HG02870 (cell line): ENCODE measurements around the gene SEMA3D.

Experiments
- ATAC-seq: cut with Tn5 transposase; IDR thresholded peaks from one replicate; pipeline ENCODE4 v1.9.1; 2021; ENCODE audit warnings: mild to moderate bottlenecking, moderate library complexity; ENCODE audit not compliant: unreplicated experiment

Gene SEMA3D

GRCh38 chr7:85039196-85039923 lies 147.5 kb downstream of the SEMA3D start:
- peak; percentile 90 for ATAC-seq

- no peak for ATAC-seq
These were observed 148.4 kb downstream of the SEMA3D start for GRCh38 chr7:85038466-85038865.

GRCh38 chr7:85033263-85033662 lies 153.6 kb downstream of the SEMA3D start:
- ATAC-seq: no peak

GRCh38 chr7:85031475-85031874 lies 155.4 kb downstream of the SEMA3D start:
- no peak for ATAC-seq

GRCh38 chr7:85030893-85031292 lies 156.0 kb downstream of the SEMA3D start:
- no peak for ATAC-seq

- ATAC-seq: peak; percentile 84
These were observed 161.5 kb downstream of the SEMA3D start for GRCh38 chr7:85025312-85025756.

GRCh38 chr7:85023916-85024315 lies 162.9 kb downstream of the SEMA3D start:
- ATAC-seq: no peak

- no peak for ATAC-seq
These were observed 163.7 kb downstream of the SEMA3D start for GRCh38 chr7:85023066-85023712.

GRCh38 chr7:85022064-85022697 lies 164.7 kb downstream of the SEMA3D start:
- ATAC-seq: no peak

GRCh38 chr7:85021101-85021704 lies 165.7 kb downstream of the SEMA3D start:
- ATAC-seq: no peak

GRCh38 chr7:85019778-85020177 lies 167.1 kb downstream of the SEMA3D start:
- ATAC-seq: no peak

GRCh38 chr7:85019176-85019575 lies 167.7 kb downstream of the SEMA3D start:
- no peak for ATAC-seq

GRCh38 chr7:85018498-85018897 lies 168.4 kb downstream of the SEMA3D start:
- ATAC-seq: no peak

- ATAC-seq: no peak
These were observed 170.6 kb downstream of the SEMA3D start for GRCh38 chr7:85016286-85016685.

GRCh38 chr7:85014936-85015660 lies 171.8 kb downstream of the SEMA3D start:
- no peak for ATAC-seq

GRCh38 chr7:85011127-85011526 lies 175.7 kb downstream of the SEMA3D start:
- no peak for ATAC-seq

- ATAC-seq: no peak
These were observed 176.6 kb downstream of the SEMA3D start for GRCh38 chr7:85010306-85010705.

- no peak for ATAC-seq
These were observed 180.1 kb downstream of the SEMA3D start for GRCh38 chr7:85006754-85007153.

- ATAC-seq: no peak
These were observed 182.5 kb downstream of the SEMA3D start for GRCh38 chr7:85004402-85004801.

GRCh38 chr7:85001495-85002345 lies 185.1 kb downstream of the SEMA3D start:
- ATAC-seq: no peak
